HCT116 (cell line): ENCODE measurements around the gene COG1. TPM values are rescaled to one million over a fixed set of nuclear protein-coding genes. Genes with fewer than 3 reads are reported as not detected.
"Not testable (repeated sequence)": the region's sequence is repeated elsewhere in the genome, so short reads cannot be mapped to it uniquely, and the experiment has no call there.

ENCODE experiments used
- ATAC-seq: fragments of 200-7000 bp; cut with Tn5 transposase; 2 replicates; pipeline ENCODE4 v1.9.1; 2020; ENCODE audit warnings: mild to moderate bottlenecking, moderate library complexity
- BruUV-seq: library from RNA; stranded (reverse); fragments of 400-500 nt; replicated peaks from 2 replicates; lab custom pipeline; 2021; lab: Mats Ljungman, UMichigan
- CTCF ChIA-PET: fragments of 300-600 bp; sonication (Branson Sonifier 250); formaldehyde crosslinking; loops from one replicate; lab custom pipeline; 2021; ENCODE audit warnings: antibody characterized with exemption; lab: Charles Lee
- POLR2A ChIA-PET: fragments of 300-600, 350-600 bp; sonication (Branson Sonifier 250); formaldehyde crosslinking; loops from one replicate; lab custom pipeline; 2021; ENCODE audit warnings: antibody characterized with exemption; lab: Charles Lee
- RAD21 ChIA-PET, 2 experiments: fragments of 300-600 bp; sonication (Branson Sonifier 250); formaldehyde crosslinking; loops; one replicate each; lab custom pipeline; 2023; ENCODE audit warnings: low total read pairs in 2 of 2; ENCODE audit not compliant: uncharacterized antibody in 2 of 2, unreplicated experiment in 2 of 2, low non-redundant PET in 1 of 2; lab: Charles Lee
- DNase-seq: peaks from one replicate; pipeline ENCODE4 v3.0.0-alpha.2; 2010; ENCODE audit warnings: low read depth, low spot score
- H2AFZ ChIP-seq: fragments of 200-600 bp; shearing (Covaris generic), sonication (generic); 2 replicates; pipeline ENCODE4 v1.6.1; 2017; ENCODE audit warnings: low read depth, mixed run types, mixed read lengths, antibody characterized with exemption, low read length; ENCODE audit not compliant: poor library complexity, severe bottlenecking
- H3K27ac ChIP-seq: 2 replicates; pipeline ENCODE4 v1.5.1; 2012; ENCODE audit warnings: low read depth, low read length
- H3K27me3 ChIP-seq: fragments of 200-600 bp; sonication (generic); 2 replicates; pipeline ENCODE4 v1.6.1; 2016; ENCODE audit warnings: mixed run types, low read length, mixed read lengths; ENCODE audit not compliant: insufficient read depth
- H3K36me3 ChIP-seq, 2 experiments: fragments of 200-500 bp in 1 of 2; fragments of 200-600 bp in 1 of 2; sonication (Bioruptor generic) in 1 of 2; sonication (generic) in 1 of 2; 2 replicates each; pipeline versions ENCODE4 v1.5.1 to v1.6.1; 2014 to 2016; ENCODE audit warnings: low read length in 2 of 2, inconsistent platforms in 1 of 2, mixed read lengths in 1 of 2, mixed run types in 1 of 2; ENCODE audit not compliant: insufficient read depth in 2 of 2, control insufficient read depth in 1 of 2
- H3K4me1 ChIP-seq, 2 experiments: fragments of 200-600 bp in 1 of 2; sonication (generic) in 1 of 2; 2 replicates each; pipeline versions ENCODE4 v1.5.1 to v1.6.1; 2012 to 2017; ENCODE audit warnings: low read length in 2 of 2, inconsistent platforms in 1 of 2, mild to moderate bottlenecking in 1 of 2, mixed read lengths in 1 of 2, mixed run types in 1 of 2, moderate library complexity in 1 of 2; ENCODE audit not compliant: insufficient read depth in 2 of 2, control insufficient read depth in 1 of 2
- H3K4me2 ChIP-seq: fragments of 200-600 bp; sonication (generic); 2 replicates; pipeline ENCODE4 v1.6.1; 2017; ENCODE audit warnings: mixed run types, low read length, mixed read lengths
- H3K4me3 ChIP-seq, 2 experiments: fragments of 200-600 bp in 1 of 2; sonication (generic) in 1 of 2; replicated peaks in 1 of 2; 2 replicates each; pipeline ENCODE4 v1.5.1; 2011 to 2016; ENCODE audit warnings: low read length in 2 of 2, control low read depth in 1 of 2, low read depth in 1 of 2, mild to moderate bottlenecking in 1 of 2, mixed read lengths in 1 of 2, mixed run types in 1 of 2
- H3K79me2 ChIP-seq: fragments of 200-600 bp; sonication (generic); 2 replicates; pipeline ENCODE4 v1.6.1; 2017; ENCODE audit warnings: mild to moderate bottlenecking, mixed run types, low read length, moderate library complexity, mixed read lengths; ENCODE audit not compliant: insufficient read depth
- H3K9ac ChIP-seq: fragments of 200-600 bp; sonication (generic); 2 replicates; pipeline ENCODE4 v1.6.1; 2016; ENCODE audit warnings: low read length, mixed read lengths
- H3K9me2 ChIP-seq: fragments of 200-600 bp; sonication (generic), shearing (Covaris generic); 2 replicates; pipeline ENCODE4 v1.6.1; 2017; ENCODE audit warnings: mixed run types, mild to moderate bottlenecking, moderate library complexity; ENCODE audit not compliant: insufficient read depth
- H3K9me3 ChIP-seq, 2 experiments: fragments of 200-500 bp in 1 of 2; fragments of 200-600 bp in 1 of 2; sonication (Bioruptor generic) in 1 of 2; sonication (generic) in 1 of 2; 2 replicates each; pipeline ENCODE4 v1.6.1; 2014 to 2017; ENCODE audit warnings: low read length in 2 of 2, mixed read lengths in 2 of 2, inconsistent platforms in 1 of 2, low read depth in 1 of 2, mild to moderate bottlenecking in 1 of 2, mixed run types in 1 of 2, moderate library complexity in 1 of 2; ENCODE audit not compliant: control insufficient read depth in 1 of 2, insufficient read depth in 1 of 2
- H4K20me1 ChIP-seq: fragments of 200-600 bp; sonication (generic), shearing (Covaris generic); 2 replicates; pipeline ENCODE4 v1.6.1; 2017; ENCODE audit warnings: mixed run types, mild to moderate bottlenecking, moderate library complexity; ENCODE audit not compliant: insufficient read depth
- CBX3 ChIP-seq: IDR thresholded peaks from 2 replicates; pipeline ENCODE4 v1.6.1; 2012; ENCODE audit warnings: low read depth
- CEBPB ChIP-seq: IDR thresholded peaks from 2 replicates; pipeline ENCODE4 v1.6.1; 2012; ENCODE audit warnings: low read depth
- ELF1 ChIP-seq: IDR thresholded peaks from 2 replicates; pipeline ENCODE4 v1.6.1; 2012; ENCODE audit warnings: low read depth, borderline replicate concordance
- EZH2 ChIP-seq: fragments of 200-600 bp; sonication (generic); IDR thresholded peaks from 2 replicates; pipeline ENCODE4 v1.6.1; 2017; ENCODE audit warnings: antibody characterized with exemption, mixed run types
- EZH2phosphoT487 ChIP-seq: fragments of 200-600 bp; IDR thresholded peaks from 2 replicates; pipeline ENCODE4 v1.6.1; 2018; ENCODE audit warnings: antibody characterized with exemption, borderline replicate concordance
- FOSL1 ChIP-seq: IDR thresholded peaks from 2 replicates; pipeline ENCODE4 v1.6.1; 2012; ENCODE audit warnings: low read depth
- JUND ChIP-seq: IDR thresholded peaks from 2 replicates; pipeline ENCODE4 v1.6.1; 2012
- POLR2A ChIP-seq: IDR thresholded peaks from 2 replicates; pipeline ENCODE4 v1.7.0; 2011; ENCODE audit warnings: borderline replicate concordance; ENCODE audit not compliant: insufficient read depth, insufficient read length; ENCODE audit errors: extremely low read depth
- RAD21 ChIP-seq: IDR thresholded peaks from 2 replicates; pipeline ENCODE4 v1.6.1; 2012; ENCODE audit warnings: low read depth, mild to moderate bottlenecking
- REST ChIP-seq: IDR thresholded peaks from 2 replicates; pipeline ENCODE4 v1.6.1; 2012; ENCODE audit warnings: low read depth
- SIN3A ChIP-seq: IDR thresholded peaks from 2 replicates; pipeline ENCODE4 v1.6.1; 2012; ENCODE audit warnings: low read depth
- SRF ChIP-seq: IDR thresholded peaks from 2 replicates; pipeline ENCODE4 v1.6.1; 2012; ENCODE audit warnings: low read depth
- intact Hi-C: fragments of 100-400 bp; cut with micrococcal nuclease; formaldehyde crosslinking; loops from 2 replicates; pipeline ENCODE4 v1.10.0; 2022
- total RNA-seq: library from RNA; stranded (reverse); gene quantifications from one replicate; pipeline ENCODE4 v1.2.1, GENCODE V29; 2021; ENCODE audit not compliant: unreplicated experiment
- TF ChIP-seq, protein P1 (sequence below), 3 experiments: fragments of 200-600 bp in 1 of 3; sonication (generic) in 1 of 3; IDR thresholded peaks in 2 of 3; conservative IDR thresholded peaks in 1 of 3; 2 replicates each; pipeline ENCODE4 v1.5.1; 2012 to 2017; ENCODE audit warnings: low read depth in 2 of 3, low read length in 2 of 3, antibody characterized with exemption in 1 of 3, borderline replicate concordance in 1 of 3, control low read depth in 1 of 3, mild to moderate bottlenecking in 1 of 3, mixed read lengths in 1 of 3, mixed run types in 1 of 3, moderate library complexity in 1 of 3; ENCODE audit not compliant: insufficient read depth in 1 of 3
- TF ChIP-seq, protein P2 (sequence below): IDR thresholded peaks from 2 replicates; pipeline ENCODE4 v1.6.1; 2012

COG1 gene
- total RNA-seq, 1 experiment from 2014 or later = 44.6 TPM

GRCh38 chr17:73150622-73151300, 42.1 kb upstream of the COG1 start:
- H3K36me3 ChIP-seq, H3K27ac ChIP-seq, H3K9me3 ChIP-seq, H4K20me1 ChIP-seq, H3K9ac ChIP-seq, H3K4me1 ChIP-seq, BruUV-seq, H3K4me3 ChIP-seq, H3K9me2 ChIP-seq, DNase-seq, H3K27me3 ChIP-seq, ATAC-seq, intact Hi-C loops, H2AFZ ChIP-seq, POLR2A ChIA-PET, H3K79me2 ChIP-seq, CTCF ChIA-PET, H3K4me2 ChIP-seq: not testable (repeated sequence)
- RAD21 ChIA-PET = interaction anchor here in 1 of 2 experiments (0.7 kb wide), 1 partner anchor 423 kb away, joined by 3 read pairs; no protein-coding TSS in a partner anchor

DNA sequence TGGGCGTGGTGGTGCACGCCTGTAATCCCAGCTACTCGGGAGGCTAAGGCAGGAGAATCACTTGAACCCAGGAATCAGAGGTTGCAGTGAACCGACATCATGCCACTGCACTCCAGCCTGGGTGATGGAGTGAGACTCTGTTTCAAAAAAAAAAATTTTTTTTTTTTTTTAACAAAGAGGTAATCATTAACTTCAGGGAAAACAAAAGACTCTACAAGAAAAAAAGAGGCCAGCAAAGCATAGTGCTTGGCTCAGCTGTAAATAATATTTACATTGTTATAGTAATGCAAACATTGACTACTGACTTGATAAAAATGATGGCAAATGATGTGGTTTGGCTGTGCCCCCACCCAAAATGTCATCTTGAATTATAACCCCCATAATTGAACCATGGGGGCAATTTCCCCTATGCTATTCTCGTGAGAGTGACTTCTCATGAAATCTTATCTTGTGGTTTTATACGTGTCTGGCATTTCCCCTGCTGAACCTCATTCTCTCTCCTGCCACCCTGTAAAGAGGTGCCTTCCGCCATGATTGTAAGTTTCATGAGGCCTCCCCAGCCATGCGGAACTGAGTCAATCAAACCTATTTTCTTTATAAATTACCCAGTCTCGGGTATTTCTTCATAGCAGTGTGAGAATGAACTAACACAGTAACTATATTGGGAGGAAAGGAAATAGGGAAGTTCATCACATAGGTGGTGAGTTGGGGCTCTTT, 40.8 kb upstream of the COG1 start:
- DNase-seq = no peak
- POLR2A ChIA-PET = no interaction called here
- H3K9me3 ChIP-seq = no peaks in the 10 kb centered on the region
- intact Hi-C loops = no loop called here
- no peaks in the 10 kb centered on the region for H4K20me1 ChIP-seq
- H3K79me2 ChIP-seq = no peaks in the 10 kb centered on the region
- no peak overlapping the region for H3K4me3 ChIP-seq
- no peak overlapping the region for H3K9ac ChIP-seq
- no peaks in the 10 kb centered on the region for H3K27me3 ChIP-seq
- no peak overlapping the region for H3K4me2 ChIP-seq
- H3K4me1 ChIP-seq = peaks cover 2 to 12% of the 10 kb centered on the region in 2 experiments; a peak in 2 of 4 replicates
- TF ChIP-seq, protein P1, sequence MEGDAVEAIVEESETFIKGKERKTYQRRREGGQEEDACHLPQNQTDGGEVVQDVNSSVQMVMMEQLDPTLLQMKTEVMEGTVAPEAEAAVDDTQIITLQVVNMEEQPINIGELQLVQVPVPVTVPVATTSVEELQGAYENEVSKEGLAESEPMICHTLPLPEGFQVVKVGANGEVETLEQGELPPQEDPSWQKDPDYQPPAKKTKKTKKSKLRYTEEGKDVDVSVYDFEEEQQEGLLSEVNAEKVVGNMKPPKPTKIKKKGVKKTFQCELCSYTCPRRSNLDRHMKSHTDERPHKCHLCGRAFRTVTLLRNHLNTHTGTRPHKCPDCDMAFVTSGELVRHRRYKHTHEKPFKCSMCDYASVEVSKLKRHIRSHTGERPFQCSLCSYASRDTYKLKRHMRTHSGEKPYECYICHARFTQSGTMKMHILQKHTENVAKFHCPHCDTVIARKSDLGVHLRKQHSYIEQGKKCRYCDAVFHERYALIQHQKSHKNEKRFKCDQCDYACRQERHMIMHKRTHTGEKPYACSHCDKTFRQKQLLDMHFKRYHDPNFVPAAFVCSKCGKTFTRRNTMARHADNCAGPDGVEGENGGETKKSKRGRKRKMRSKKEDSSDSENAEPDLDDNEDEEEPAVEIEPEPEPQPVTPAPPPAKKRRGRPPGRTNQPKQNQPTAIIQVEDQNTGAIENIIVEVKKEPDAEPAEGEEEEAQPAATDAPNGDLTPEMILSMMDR (IDR thresholded peaks at IDR 0.05 in 2 of 3, conservative IDR thresholded peaks at IDR 0.05 in 1 of 3; ENCODE audit: borderline replicate concordance in 1 of 3, insufficient read depth in 1 of 3, low read depth in 2 of 3, low read length in 2 of 3) = no peak
- no peak for TF ChIP-seq SRF
- TF ChIP-seq, protein P2, sequence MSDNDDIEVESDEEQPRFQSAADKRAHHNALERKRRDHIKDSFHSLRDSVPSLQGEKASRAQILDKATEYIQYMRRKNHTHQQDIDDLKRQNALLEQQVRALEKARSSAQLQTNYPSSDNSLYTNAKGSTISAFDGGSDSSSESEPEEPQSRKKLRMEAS = no peak
- no peak for TF ChIP-seq ELF1
- TF ChIP-seq RAD21 = no peak
- TF ChIP-seq EZH2 = no peak
- TF ChIP-seq SIN3A = no peak
- TF ChIP-seq POLR2A = no peak
- TF ChIP-seq FOSL1 = no peak
- TF ChIP-seq JUND = no peak
- no peak for TF ChIP-seq EZH2phosphoT487
- no peak for TF ChIP-seq REST
- TF ChIP-seq CBX3 = no peak
- no peak for TF ChIP-seq CEBPB
- BruUV-seq = no TSS peak
- ATAC-seq = no peak
- CTCF ChIA-PET = no interaction called here
- RAD21 ChIA-PET = interaction anchor here in 1 of 2 experiments (0.7 kb wide), 1 partner anchor 308 kb away, joined by 3 read pairs; no protein-coding TSS in a partner anchor
- H2AFZ ChIP-seq = no peak overlapping the region
- no peaks in the 10 kb centered on the region for H3K36me3 ChIP-seq
- no peak overlapping the region for H3K27ac ChIP-seq
- no peaks in the 10 kb centered on the region for H3K9me2 ChIP-seq
